PC-3 (cell line): Measurements from ENCODE around the gene TEAD1. TPM values are rescaled to one million over a fixed set of nuclear protein-coding genes. Genes with fewer than 3 reads are reported as not detected.

Experiments
- ATAC-seq: fragments of 200-7000 bp; cut with Tn5 transposase; 2 replicates; pipeline ENCODE4 v1.9.1; 2020; ENCODE audit warnings: mild to moderate bottlenecking, moderate library complexity
- BruUV-seq: library from RNA; stranded (reverse); fragments of 400-500 nt; replicated peaks from 2 replicates; lab custom pipeline; 2021; lab: Mats Ljungman, UMichigan
- CTCF ChIA-PET: fragments of 300-600 bp; sonication (Branson Sonifier 250); formaldehyde crosslinking; loops from one replicate; lab custom pipeline; 2022; ENCODE audit warnings: antibody characterized with exemption; lab: Charles Lee
- POLR2A ChIA-PET: fragments of 300-600 bp; sonication (Branson Sonifier 250); formaldehyde crosslinking; loops from one replicate; lab custom pipeline; 2022; ENCODE audit warnings: antibody characterized with exemption; ENCODE audit not compliant: unreplicated experiment; lab: Charles Lee
- DNase-seq: peaks from one replicate; pipeline ENCODE4 v3.0.0-alpha.2; 2015
- H2AFZ ChIP-seq: fragments of 300-600 bp; sonication (generic); 2 replicates; pipeline ENCODE4 v1.6.0; 2016; ENCODE audit warnings: antibody characterized with exemption, low read length
- H3F3A ChIP-seq: fragments of 300-600 bp; sonication (generic); one replicate; pipeline ENCODE4 v1.6.0; 2017; ENCODE audit warnings: antibody characterized with exemption, low read length, control low read depth, mild to moderate bottlenecking; ENCODE audit not compliant: unreplicated experiment
- H3K27ac ChIP-seq: fragments of 300-600 bp; sonication (generic); 2 replicates; pipeline ENCODE4 v1.5.1; 2016; ENCODE audit warnings: mild to moderate bottlenecking, low read length
- H3K27me3 ChIP-seq: fragments of 300-600 bp; sonication (generic); 2 replicates; pipeline ENCODE4 v1.6.1; 2016; ENCODE audit warnings: low read length, mixed read lengths
- H3K36me3 ChIP-seq: fragments of 300-600 bp; sonication (generic); 2 replicates; pipeline ENCODE4 v1.6.1; 2016; ENCODE audit warnings: low read depth, mixed run types, low read length, mixed read lengths
- H3K4me1 ChIP-seq: fragments of 300-600 bp; sonication (generic); 2 replicates; pipeline ENCODE4 v1.5.1; 2016; ENCODE audit warnings: low read length; ENCODE audit not compliant: insufficient read depth
- H3K4me2 ChIP-seq: fragments of 300-600 bp; sonication (generic); 2 replicates; pipeline ENCODE4 v1.6.0; 2016; ENCODE audit warnings: low read length
- H3K4me3 ChIP-seq: fragments of 300-600 bp; sonication (generic); 2 replicates; pipeline ENCODE4 v1.5.1; 2016; ENCODE audit warnings: mild to moderate bottlenecking, low read length, mixed read lengths
- H3K79me2 ChIP-seq: fragments of 300-600 bp; sonication (generic); 2 replicates; pipeline ENCODE4 v1.6.1; 2017; ENCODE audit warnings: low read length, mixed read lengths
- H3K9ac ChIP-seq: fragments of 300-600 bp; sonication (generic); 2 replicates; pipeline ENCODE4 v1.6.0; 2016; ENCODE audit warnings: mild to moderate bottlenecking, low read length
- H3K9me2 ChIP-seq: fragments of 300-600 bp; sonication (generic); replicated peaks from 2 replicates; pipeline ENCODE4 v1.6.1; 2016; ENCODE audit warnings: mixed run types, low read length, mixed read lengths
- H3K9me3 ChIP-seq: fragments of 300-600 bp; sonication (generic); 2 replicates; pipeline ENCODE4 v1.6.1; 2016; ENCODE audit warnings: low read length, mixed read lengths
- H4K20me1 ChIP-seq: fragments of 300-600 bp; sonication (generic); 2 replicates; pipeline ENCODE4 v1.6.1; 2016; ENCODE audit warnings: low read length, mixed read lengths
- EZH2 ChIP-seq: fragments of 300-600 bp; sonication (generic); IDR thresholded peaks from one replicate; pipeline ENCODE4 v1.6.1; 2017; ENCODE audit warnings: antibody characterized with exemption, mild to moderate bottlenecking, low read length; ENCODE audit not compliant: unreplicated experiment
- EZH2phosphoT487 ChIP-seq: fragments of 300-600 bp; sonication (generic); IDR thresholded peaks from 2 replicates; pipeline ENCODE4 v1.6.1; 2018; ENCODE audit warnings: mild to moderate bottlenecking, antibody characterized with exemption, low read length, borderline replicate concordance
- intact Hi-C: fragments of 100-400 bp; cut with micrococcal nuclease; formaldehyde crosslinking; loops from 2 replicates; pipeline ENCODE4 v1.9.0; 2023
- total RNA-seq: library from RNA; depleted of rRNA; stranded (reverse); fragments of >200 nt; gene quantifications from 2 replicates; pipeline ENCODE4 v1.2.3, GENCODE V29; 2014
- TF ChIP-seq, protein P1 (sequence below): fragments of 300-600 bp; sonication (generic); conservative IDR thresholded peaks from 2 replicates; pipeline ENCODE4 v1.5.1; 2017; ENCODE audit warnings: antibody characterized with exemption, low read depth, mild to moderate bottlenecking, low read length

TEAD1 gene
- total RNA-seq, 1 experiment from 2014 or later = 70.2 TPM

DNA sequence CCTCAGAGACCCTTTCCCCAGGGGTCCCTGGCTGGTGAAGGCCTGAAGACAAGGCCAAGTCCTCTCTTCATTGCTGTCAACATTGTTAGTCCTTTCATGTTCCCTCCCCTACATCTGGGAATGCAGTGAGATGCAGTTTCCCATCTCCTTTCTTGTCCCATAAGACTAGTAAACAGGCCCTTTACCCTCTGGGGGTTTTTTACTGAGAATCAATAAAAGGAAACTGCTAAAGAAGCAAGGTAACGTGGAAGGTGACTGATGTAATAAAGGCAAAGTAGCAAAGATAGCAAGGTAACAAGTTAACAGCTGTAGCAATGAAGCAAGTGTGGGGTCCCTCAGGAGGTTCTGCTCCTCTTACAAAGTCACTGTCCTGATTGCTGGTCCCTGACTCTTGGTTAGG lies 37.3 kb downstream of the TEAD1 start:
- no peaks in the 10 kb centered on the region for H3K9me3 ChIP-seq
- no peaks in the 10 kb centered on the region for H3F3A ChIP-seq
- no peaks in the 10 kb centered on the region for H3K27me3 ChIP-seq
- 0 out of 2 replicates have a peak, but pooled peaks cover 3% of the 10 kb centered on the region for H4K20me1 ChIP-seq
- TF ChIP-seq EZH2 = no peak
- TF ChIP-seq EZH2phosphoT487 = no peak
- intact Hi-C loops = no loop called here
- H3K4me1 ChIP-seq = peaks cover 10% of the 10 kb centered on the region
- ChIA-PET POLR2A (no interaction called here), CTCF (no interaction called here)
- no peaks in the 10 kb centered on the region for H3K36me3 ChIP-seq
- H3K9me2 ChIP-seq = no peaks in the 10 kb centered on the region
- H3K27ac ChIP-seq = no peak overlapping the region
- peaks cover 99% of the 10 kb centered on the region for H3K79me2 ChIP-seq
- no TSS peak for BruUV-seq
- H3K4me2 ChIP-seq = no peak overlapping the region
- no peak overlapping the region for H3K9ac ChIP-seq
- H2AFZ ChIP-seq = no peak overlapping the region
- ATAC-seq = no peak
- no peak for DNase-seq
- H3K4me3 ChIP-seq = no peak overlapping the region

DNA sequence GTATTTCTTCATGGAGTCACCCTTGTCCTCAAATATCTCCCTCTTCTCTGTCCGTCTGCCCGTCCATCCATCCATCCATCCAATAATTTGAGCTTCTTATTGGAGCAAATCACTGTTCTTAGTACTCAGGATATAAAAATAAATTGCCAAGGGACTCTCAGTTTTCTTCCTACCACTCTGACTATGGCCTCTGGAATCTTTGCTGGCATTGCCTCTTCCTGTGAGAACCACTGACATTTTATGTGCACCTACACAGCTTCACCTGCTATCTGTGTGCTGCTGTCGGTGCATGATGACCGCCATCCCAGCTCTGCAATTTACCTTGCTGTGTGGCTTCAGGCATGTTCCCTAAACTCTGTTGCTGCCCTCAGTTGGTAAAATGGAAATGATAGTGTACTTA lies 37.9 kb downstream of the TEAD1 start:
- POLR2A ChIA-PET = no interaction called here
- Histone ChIP-seq H3K9ac (no peak overlapping the region), H3K27ac (no peak overlapping the region), H3K9me2 (no peaks in the 10 kb centered on the region), H3K36me3 (no peaks in the 10 kb centered on the region), H3K4me2 (no peak overlapping the region), H3K9me3 (no peaks in the 10 kb centered on the region), H3K4me1 (peaks cover 3% of the 10 kb centered on the region), H4K20me1 (0 out of 2 replicates have a peak, but pooled peaks cover 3% of the 10 kb centered on the region), H3K27me3 (no peaks in the 10 kb centered on the region), H3K79me2 (peaks cover 99% of the 10 kb centered on the region), H2AFZ (no peak overlapping the region), H3K4me3 (no peak overlapping the region), H3F3A (no peaks in the 10 kb centered on the region)
- ATAC-seq = no peak
- no TSS peak for BruUV-seq
- CTCF ChIA-PET = no interaction called here
- intact Hi-C loops = no loop called here
- TF ChIP-seq, protein P1, sequence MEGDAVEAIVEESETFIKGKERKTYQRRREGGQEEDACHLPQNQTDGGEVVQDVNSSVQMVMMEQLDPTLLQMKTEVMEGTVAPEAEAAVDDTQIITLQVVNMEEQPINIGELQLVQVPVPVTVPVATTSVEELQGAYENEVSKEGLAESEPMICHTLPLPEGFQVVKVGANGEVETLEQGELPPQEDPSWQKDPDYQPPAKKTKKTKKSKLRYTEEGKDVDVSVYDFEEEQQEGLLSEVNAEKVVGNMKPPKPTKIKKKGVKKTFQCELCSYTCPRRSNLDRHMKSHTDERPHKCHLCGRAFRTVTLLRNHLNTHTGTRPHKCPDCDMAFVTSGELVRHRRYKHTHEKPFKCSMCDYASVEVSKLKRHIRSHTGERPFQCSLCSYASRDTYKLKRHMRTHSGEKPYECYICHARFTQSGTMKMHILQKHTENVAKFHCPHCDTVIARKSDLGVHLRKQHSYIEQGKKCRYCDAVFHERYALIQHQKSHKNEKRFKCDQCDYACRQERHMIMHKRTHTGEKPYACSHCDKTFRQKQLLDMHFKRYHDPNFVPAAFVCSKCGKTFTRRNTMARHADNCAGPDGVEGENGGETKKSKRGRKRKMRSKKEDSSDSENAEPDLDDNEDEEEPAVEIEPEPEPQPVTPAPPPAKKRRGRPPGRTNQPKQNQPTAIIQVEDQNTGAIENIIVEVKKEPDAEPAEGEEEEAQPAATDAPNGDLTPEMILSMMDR = no peak
- no peak for TF ChIP-seq EZH2
- no peak for TF ChIP-seq EZH2phosphoT487
- DNase-seq = no peak

DNA sequence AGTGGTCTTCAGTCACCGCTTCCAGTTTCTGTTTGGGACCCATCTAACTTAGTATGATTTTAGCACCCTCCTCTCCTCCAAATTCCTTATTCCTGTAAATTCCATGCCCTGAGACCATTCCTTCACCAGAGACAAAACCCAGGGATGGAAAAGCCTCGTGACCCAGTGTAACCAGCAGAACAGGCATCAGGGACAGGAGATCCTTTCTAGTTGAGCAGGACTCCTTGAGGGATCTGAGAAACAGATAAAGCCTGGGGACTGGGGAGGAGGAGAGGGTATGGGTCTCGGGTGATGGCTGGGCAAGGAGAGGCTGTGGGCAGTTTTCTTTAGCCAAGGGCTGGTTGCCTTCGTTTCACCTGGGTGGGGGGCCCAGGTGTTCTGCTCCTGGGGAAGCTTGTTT lies 40.9 kb downstream of the TEAD1 start:
- Histone ChIP-seq H3K4me1 (no peaks in the 10 kb centered on the region), H3K4me3 (no peak overlapping the region), H3K4me2 (no peak overlapping the region), H3K27ac (no peak overlapping the region), H2AFZ (no peak overlapping the region), H3K27me3 (no peaks in the 10 kb centered on the region), H3K9me2 (no peaks in the 10 kb centered on the region), H3K9ac (no peak overlapping the region), H3F3A (no peaks in the 10 kb centered on the region), H3K9me3 (no peaks in the 10 kb centered on the region), H4K20me1 (0 out of 2 replicates have a peak, but pooled peaks cover 5% of the 10 kb centered on the region), H3K79me2 (peaks cover 98% of the 10 kb centered on the region), H3K36me3 (no peaks in the 10 kb centered on the region)
- ATAC-seq (no peak), DNase-seq (no peak)
- no TSS peak for BruUV-seq
- ChIA-PET POLR2A (no interaction called here), CTCF (no interaction called here)
- intact Hi-C loops = no loop called here
- TF ChIP-seq, protein P1 = no peak
- TF ChIP-seq EZH2phosphoT487 = no peak
- no peak for TF ChIP-seq EZH2
